GM23338 (cell line): Measurements from ENCODE around the gene SAMD4A. TPM values are rescaled to one million over a fixed set of nuclear protein-coding genes. Genes with fewer than 3 reads are reported as not detected.

Source experiments
- ATAC-seq: fragments of 200-7000 bp; cut with Tn5 transposase; 3 replicates; pipeline ENCODE4 v1.9.1; 2020
- DNase-seq: peaks from one replicate; pipeline ENCODE4 v3.0.0-alpha.2; 2015; ENCODE audit warnings: low spot score
- H2AFZ ChIP-seq: fragments of 200-600 bp; sonication (generic); 2 replicates; pipeline ENCODE4 v1.8.0; 2016; ENCODE audit warnings: antibody characterized with exemption, mild to moderate bottlenecking, moderate library complexity
- H3F3A ChIP-seq: fragments of 200-600 bp; sonication (generic); replicated peaks from 2 replicates; pipeline ENCODE4 v1.8.0; 2017; ENCODE audit warnings: antibody characterized with exemption, mixed run types, low read depth
- H3K27ac ChIP-seq: fragments of 200-600 bp; sonication (generic); 2 replicates; pipeline ENCODE4 v1.6.1; 2016; ENCODE audit warnings: low read depth
- H3K27me3 ChIP-seq: fragments of 200-600 bp; sonication (generic); 2 replicates; pipeline ENCODE4 v1.8.0; 2016; ENCODE audit warnings: mild to moderate bottlenecking, mixed run types, moderate library complexity; ENCODE audit not compliant: insufficient read depth
- H3K36me3 ChIP-seq: fragments of 200-600 bp; sonication (generic); 2 replicates; pipeline ENCODE4 v1.8.0; 2016; ENCODE audit warnings: mild to moderate bottlenecking; ENCODE audit not compliant: insufficient read depth
- H3K4me1 ChIP-seq: fragments of 200-600 bp; sonication (generic); 2 replicates; pipeline ENCODE4 v1.8.0; 2016; ENCODE audit warnings: mild to moderate bottlenecking, moderate library complexity; ENCODE audit not compliant: insufficient read depth
- H3K4me2 ChIP-seq: fragments of 200-600 bp; sonication (generic); 2 replicates; pipeline ENCODE4 v1.7.1; 2017; ENCODE audit warnings: mixed run types
- H3K4me3 ChIP-seq: fragments of 200-600 bp; sonication (generic); 2 replicates; pipeline ENCODE4 v1.6.1; 2016; ENCODE audit warnings: mixed run types
- H3K79me2 ChIP-seq: fragments of 200-600 bp; sonication (generic); replicated peaks from 2 replicates; pipeline ENCODE4 v1.8.0; 2017; ENCODE audit warnings: mild to moderate bottlenecking; ENCODE audit not compliant: insufficient read depth
- H3K9me2 ChIP-seq: fragments of 200-600 bp; sonication (generic); 2 replicates; pipeline ENCODE4 v1.8.0; 2017; ENCODE audit not compliant: insufficient read depth
- H4K20me1 ChIP-seq: fragments of 200-600 bp; sonication (generic); replicated peaks from 2 replicates; pipeline ENCODE4 v1.8.0; 2017; ENCODE audit warnings: mild to moderate bottlenecking; ENCODE audit not compliant: insufficient read depth
- H3K27ac Mint-ChIP-seq: 2 replicates; pipeline ENCODE4 v1.8.0; 2020; ENCODE audit warnings: inconsistent platforms, mild to moderate bottlenecking, moderate library complexity, mixed read lengths
- H3K27me3 Mint-ChIP-seq: 3 replicates; pipeline ENCODE4 v1.8.0; 2022; ENCODE audit warnings: low read depth, mild to moderate bottlenecking, moderate library complexity, mixed read lengths, inconsistent platforms; ENCODE audit not compliant: insufficient read depth, poor library complexity
- H3K36me3 Mint-ChIP-seq: 3 replicates; pipeline ENCODE4 v1.8.0; 2021; ENCODE audit warnings: low read depth, mild to moderate bottlenecking, inconsistent platforms, moderate library complexity, mixed read lengths
- H3K4me1 Mint-ChIP-seq: 3 replicates; pipeline ENCODE4 v1.8.0; 2020; ENCODE audit warnings: mild to moderate bottlenecking, inconsistent platforms, mixed read lengths
- H3K4me3 Mint-ChIP-seq: 3 replicates; pipeline ENCODE4 v1.8.0; 2021; ENCODE audit warnings: moderate library complexity, mild to moderate bottlenecking, inconsistent platforms, mixed read lengths
- H3K9me3 Mint-ChIP-seq: 3 replicates; pipeline ENCODE4 v1.8.0; 2020; ENCODE audit warnings: moderate library complexity, mild to moderate bottlenecking, inconsistent platforms, mixed read lengths
- EZH2 ChIP-seq: fragments of 200-600 bp; sonication (generic); IDR thresholded peaks from one replicate; pipeline ENCODE4 v1.8.0; 2017; ENCODE audit warnings: antibody characterized with exemption, mild to moderate bottlenecking, low read depth; ENCODE audit not compliant: unreplicated experiment
- EZH2phosphoT487 ChIP-seq: fragments of 200-600 bp; sonication (generic); IDR thresholded peaks from one replicate; pipeline ENCODE4 v1.8.1; 2018; ENCODE audit warnings: antibody characterized with exemption; ENCODE audit not compliant: unreplicated experiment
- POLR2AphosphoS5 ChIP-seq: IDR thresholded peaks from 2 replicates; pipeline ENCODE4 v1.6.1; 2016; ENCODE audit warnings: antibody characterized with exemption, low read depth
- STAT1 ChIP-seq: IDR thresholded peaks from one replicate; pipeline ENCODE4 v1.6.1; 2016; ENCODE audit warnings: antibody characterized with exemption; ENCODE audit not compliant: unreplicated experiment
- polyA plus RNA-seq: library from polyadenylated mRNA; unstranded; fragments of >200 nt; fragmentation: Nextera tagmentation; extraction: Ambion mirVana; gene quantifications from 2 replicates; pipeline ENCODE4 v1.2.1, GENCODE V29; 2016
- total RNA-seq: library from RNA; depleted of rRNA; stranded (reverse); fragments of >200 nt; shearing (Covaris generic); gene quantifications from 2 replicates; pipeline ENCODE4 v1.2.3, GENCODE V29; 2014
- TF ChIP-seq, protein P1 (sequence below), 2 experiments: fragments of 200-600 bp in 1 of 2; sonication (generic) in 1 of 2; conservative IDR thresholded peaks; 2 replicates each; pipeline versions ENCODE4 v1.5.1 to v1.6.1; 2016 to 2017; ENCODE audit warnings: antibody characterized with exemption in 2 of 2, low read depth in 2 of 2, mild to moderate bottlenecking in 2 of 2, moderate library complexity in 1 of 2
- TF ChIP-seq, protein P2 (sequence below): IDR thresholded peaks from 2 replicates; pipeline ENCODE4 v1.6.1; 2016; ENCODE audit warnings: antibody characterized with exemption
- TF ChIP-seq, protein P3 (sequence below): fragments of 250-450 bp; sonication (Bioruptor Pico); IDR thresholded peaks from 2 replicates; pipeline ENCODE4 v1.5.0; 2020; ENCODE audit warnings: mild to moderate bottlenecking, moderate library complexity

SAMD4A gene
- total and polyA plus RNA-seq, 2 experiments from 2014 or later, result 1.6 to 6.9 TPM

DNA sequence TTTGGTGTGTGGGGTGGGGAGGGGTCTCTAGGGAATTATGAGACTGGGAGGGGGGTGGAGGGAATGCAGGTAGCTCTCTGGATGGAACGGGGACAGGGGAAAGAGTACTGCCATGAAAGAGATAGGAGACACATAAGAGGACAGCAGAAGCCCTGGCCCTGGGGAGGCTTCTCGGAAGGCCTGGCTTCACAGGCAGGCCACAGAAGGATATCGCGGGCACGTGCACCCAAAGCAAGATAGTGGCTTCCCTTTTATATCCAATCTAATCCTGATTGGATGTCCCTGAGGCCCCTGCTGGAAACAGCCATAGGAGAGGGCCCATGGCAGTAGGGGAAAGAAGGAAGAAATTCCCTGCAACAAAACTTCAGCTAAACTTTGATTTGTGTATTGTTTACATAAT lies 222.2 kb downstream of the SAMD4A start (continued):
- TF ChIP-seq, protein P1, sequence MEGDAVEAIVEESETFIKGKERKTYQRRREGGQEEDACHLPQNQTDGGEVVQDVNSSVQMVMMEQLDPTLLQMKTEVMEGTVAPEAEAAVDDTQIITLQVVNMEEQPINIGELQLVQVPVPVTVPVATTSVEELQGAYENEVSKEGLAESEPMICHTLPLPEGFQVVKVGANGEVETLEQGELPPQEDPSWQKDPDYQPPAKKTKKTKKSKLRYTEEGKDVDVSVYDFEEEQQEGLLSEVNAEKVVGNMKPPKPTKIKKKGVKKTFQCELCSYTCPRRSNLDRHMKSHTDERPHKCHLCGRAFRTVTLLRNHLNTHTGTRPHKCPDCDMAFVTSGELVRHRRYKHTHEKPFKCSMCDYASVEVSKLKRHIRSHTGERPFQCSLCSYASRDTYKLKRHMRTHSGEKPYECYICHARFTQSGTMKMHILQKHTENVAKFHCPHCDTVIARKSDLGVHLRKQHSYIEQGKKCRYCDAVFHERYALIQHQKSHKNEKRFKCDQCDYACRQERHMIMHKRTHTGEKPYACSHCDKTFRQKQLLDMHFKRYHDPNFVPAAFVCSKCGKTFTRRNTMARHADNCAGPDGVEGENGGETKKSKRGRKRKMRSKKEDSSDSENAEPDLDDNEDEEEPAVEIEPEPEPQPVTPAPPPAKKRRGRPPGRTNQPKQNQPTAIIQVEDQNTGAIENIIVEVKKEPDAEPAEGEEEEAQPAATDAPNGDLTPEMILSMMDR (conservative IDR thresholded peaks at IDR 0.05; ENCODE audit: low read depth in 2 of 2), result no peak
- TF ChIP-seq, protein P2, sequence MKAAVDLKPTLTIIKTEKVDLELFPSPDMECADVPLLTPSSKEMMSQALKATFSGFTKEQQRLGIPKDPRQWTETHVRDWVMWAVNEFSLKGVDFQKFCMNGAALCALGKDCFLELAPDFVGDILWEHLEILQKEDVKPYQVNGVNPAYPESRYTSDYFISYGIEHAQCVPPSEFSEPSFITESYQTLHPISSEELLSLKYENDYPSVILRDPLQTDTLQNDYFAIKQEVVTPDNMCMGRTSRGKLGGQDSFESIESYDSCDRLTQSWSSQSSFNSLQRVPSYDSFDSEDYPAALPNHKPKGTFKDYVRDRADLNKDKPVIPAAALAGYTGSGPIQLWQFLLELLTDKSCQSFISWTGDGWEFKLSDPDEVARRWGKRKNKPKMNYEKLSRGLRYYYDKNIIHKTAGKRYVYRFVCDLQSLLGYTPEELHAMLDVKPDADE, result no peak
- no peak for TF ChIP-seq EZH2phosphoT487

DNA sequence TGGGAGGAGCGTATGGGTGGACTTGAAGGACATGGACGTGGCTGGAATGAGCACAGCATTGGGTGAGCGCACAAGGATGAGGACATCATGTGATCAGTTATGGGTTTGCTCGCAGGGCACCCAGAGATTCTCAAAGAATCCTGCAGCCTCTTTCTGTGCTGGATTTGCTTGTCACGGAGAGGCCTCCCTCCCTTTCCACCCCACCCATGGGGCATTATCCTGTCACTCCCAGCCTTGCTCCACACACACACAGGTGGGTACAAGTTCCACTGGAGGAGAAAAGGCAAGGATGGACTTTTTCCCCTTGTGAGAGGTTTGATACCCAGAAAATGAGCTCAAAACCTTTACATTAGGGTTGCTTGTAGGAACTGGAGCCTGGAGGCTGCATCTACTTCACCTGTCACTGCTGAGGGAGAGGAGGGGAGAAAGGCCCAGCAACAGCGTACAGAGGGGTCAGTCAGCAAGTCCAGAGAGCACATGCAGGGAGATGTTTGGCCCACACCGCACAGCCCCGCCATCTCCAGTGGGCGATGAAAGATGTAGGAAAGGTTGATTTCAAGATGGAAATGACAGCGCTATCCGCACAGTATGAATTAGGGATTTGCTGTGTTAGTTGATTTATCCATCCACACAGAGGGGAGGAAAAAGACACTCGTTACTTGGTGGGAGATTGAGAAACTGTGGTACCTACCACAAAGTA lies 223.0 kb downstream of the SAMD4A start:
- Histone ChIP-seq H3F3A (no peaks in the 10 kb centered on the region), H3K4me1 (no peaks in the 10 kb centered on the region), H4K20me1 (no peaks in the 10 kb centered on the region), H3K27ac (no peak overlapping the region), H2AFZ (no peak overlapping the region), H3K9me2 (0 out of 2 replicates have a peak, but pooled peaks cover 3% of the 10 kb centered on the region), H3K4me2 (no peak overlapping the region), H3K36me3 (no peaks in the 10 kb centered on the region), H3K27me3 (no peaks in the 10 kb centered on the region), H3K4me3 (no peak overlapping the region), H3K79me2 (no peaks in the 10 kb centered on the region)
- DNase-seq (no peak), ATAC-seq (no peak)
- Mint-ChIP-seq H3K9me3 (no peaks in the 10 kb centered on the region), H3K4me1 (peaks cover 19% of the 10 kb centered on the region), H3K4me3 (no peak overlapping the region), H3K36me3 (no peaks in the 10 kb centered on the region), H3K27me3 (peaks cover 3% of the 10 kb centered on the region), H3K27ac (no peak overlapping the region)
- TF ChIP-seq STAT1 (no peak), POLR2AphosphoS5 (no peak), EZH2 (no peak)
- TF ChIP-seq, protein P3, sequence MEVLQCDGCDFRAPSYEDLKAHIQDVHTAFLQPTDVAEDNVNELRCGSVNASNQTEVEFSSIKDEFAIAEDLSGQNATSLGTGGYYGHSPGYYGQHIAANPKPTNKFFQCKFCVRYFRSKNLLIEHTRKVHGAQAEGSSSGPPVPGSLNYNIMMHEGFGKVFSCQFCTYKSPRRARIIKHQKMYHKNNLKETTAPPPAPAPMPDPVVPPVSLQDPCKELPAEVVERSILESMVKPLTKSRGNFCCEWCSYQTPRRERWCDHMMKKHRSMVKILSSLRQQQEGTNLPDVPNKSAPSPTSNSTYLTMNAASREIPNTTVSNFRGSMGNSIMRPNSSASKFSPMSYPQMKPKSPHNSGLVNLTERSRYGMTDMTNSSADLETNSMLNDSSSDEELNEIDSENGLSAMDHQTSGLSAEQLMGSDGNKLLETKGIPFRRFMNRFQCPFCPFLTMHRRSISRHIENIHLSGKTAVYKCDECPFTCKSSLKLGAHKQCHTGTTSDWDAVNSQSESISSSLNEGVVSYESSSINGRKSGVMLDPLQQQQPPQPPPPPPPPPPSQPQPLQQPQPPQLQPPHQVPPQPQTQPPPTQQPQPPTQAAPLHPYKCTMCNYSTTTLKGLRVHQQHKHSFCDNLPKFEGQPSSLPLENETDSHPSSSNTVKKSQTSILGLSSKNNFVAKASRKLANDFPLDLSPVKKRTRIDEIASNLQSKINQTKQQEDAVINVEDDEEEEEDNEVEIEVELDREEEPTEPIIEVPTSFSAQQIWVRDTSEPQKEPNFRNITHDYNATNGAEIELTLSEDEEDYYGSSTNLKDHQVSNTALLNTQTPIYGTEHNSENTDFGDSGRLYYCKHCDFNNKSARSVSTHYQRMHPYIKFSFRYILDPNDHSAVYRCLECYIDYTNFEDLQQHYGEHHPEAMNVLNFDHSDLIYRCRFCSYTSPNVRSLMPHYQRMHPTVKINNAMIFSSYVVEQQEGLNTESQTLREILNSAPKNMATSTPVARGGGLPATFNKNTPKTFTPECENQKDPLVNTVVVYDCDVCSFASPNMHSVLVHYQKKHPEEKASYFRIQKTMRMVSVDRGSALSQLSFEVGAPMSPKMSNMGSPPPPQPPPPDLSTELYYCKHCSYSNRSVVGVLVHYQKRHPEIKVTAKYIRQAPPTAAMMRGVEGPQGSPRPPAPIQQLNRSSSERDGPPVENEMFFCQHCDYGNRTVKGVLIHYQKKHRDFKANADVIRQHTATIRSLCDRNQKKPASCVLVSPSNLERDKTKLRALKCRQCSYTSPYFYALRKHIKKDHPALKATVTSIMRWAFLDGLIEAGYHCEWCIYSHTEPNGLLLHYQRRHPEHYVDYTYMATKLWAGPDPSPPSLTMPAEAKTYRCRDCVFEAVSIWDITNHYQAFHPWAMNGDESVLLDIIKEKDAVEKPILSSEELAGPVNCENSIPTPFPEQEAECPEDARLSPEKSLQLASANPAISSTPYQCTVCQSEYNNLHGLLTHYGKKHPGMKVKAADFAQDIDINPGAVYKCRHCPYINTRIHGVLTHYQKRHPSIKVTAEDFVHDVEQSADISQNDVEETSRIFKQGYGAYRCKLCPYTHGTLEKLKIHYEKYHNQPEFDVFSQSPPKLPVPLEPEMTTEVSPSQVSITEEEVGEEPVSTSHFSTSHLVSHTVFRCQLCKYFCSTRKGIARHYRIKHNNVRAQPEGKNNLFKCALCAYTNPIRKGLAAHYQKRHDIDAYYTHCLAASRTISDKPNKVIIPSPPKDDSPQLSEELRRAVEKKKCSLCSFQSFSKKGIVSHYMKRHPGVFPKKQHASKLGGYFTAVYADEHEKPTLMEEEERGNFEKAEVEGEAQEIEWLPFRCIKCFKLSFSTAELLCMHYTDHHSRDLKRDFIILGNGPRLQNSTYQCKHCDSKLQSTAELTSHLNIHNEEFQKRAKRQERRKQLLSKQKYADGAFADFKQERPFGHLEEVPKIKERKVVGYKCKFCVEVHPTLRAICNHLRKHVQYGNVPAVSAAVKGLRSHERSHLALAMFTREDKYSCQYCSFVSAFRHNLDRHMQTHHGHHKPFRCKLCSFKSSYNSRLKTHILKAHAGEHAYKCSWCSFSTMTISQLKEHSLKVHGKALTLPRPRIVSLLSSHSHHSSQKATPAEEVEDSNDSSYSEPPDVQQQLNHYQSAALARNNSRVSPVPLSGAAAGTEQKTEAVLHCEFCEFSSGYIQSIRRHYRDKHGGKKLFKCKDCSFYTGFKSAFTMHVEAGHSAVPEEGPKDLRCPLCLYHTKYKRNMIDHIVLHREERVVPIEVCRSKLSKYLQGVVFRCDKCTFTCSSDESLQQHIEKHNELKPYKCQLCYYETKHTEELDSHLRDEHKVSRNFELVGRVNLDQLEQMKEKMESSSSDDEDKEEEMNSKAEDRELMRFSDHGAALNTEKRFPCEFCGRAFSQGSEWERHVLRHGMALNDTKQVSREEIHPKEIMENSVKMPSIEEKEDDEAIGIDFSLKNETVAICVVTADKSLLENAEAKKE (CRISPR knock-in tag), result no peak
- TF ChIP-seq, protein P1 (conservative IDR thresholded peaks at IDR 0.05; ENCODE audit: low read depth in 2 of 2), result no peak
- TF ChIP-seq, protein P2, result no peak
